Stimulated activated CD8-positive, alpha-beta memory T cell treated with anti-CD3 and anti-CD28 coated beads, Interleukin-4, amount 100 ng/mL, for 4 hours (primary cell): Measurements from ENCODE around the gene CLCN7.
"Not testable (repeated sequence)": the region's sequence is repeated elsewhere in the genome, so short reads cannot be mapped to it uniquely, and the experiment has no call there.

Source experiments
- DNase-seq, 2 donors: peaks; one replicate each; pipeline ENCODE4 v3.0.0-alpha.2; 2020; ENCODE audit warnings: low read depth in 2 of 2, low spot score in 1 of 2

The CLCN7 gene

DNA sequence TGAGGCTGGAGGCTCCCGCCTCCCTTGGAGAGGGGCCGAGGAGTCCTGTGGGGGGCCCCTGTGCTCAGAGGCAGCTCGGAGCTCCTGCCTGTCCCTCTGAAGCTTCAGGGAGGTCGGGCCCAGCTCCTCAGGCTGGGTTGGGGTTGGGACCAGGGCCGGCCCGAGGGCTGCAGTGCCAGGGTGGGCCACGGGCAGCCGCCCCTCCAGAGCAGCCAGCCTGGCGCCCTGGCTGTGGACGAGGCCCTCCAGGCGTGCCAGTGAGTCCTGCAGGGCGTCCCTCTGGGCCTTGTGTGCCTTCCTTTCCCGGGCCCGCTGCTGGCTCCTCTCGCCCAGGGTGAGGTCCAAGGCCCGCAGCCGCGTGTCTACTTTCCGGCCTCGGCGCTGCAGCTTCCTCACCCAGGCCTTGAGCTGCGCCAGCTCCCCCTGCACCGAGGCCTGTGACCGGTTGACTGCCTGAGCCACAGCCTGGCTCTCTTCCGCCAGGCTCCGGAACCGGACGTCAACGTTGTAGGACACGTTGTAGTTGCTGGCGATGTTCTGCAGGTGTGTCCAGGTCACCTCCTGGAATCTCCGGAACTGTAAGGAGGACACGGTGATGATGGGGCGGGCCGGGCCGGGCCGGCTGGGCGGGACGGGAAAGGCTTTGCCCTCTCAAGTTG lies 12.7 kb upstream of the CLCN7 start:
- DNase-seq = no peak

DNA sequence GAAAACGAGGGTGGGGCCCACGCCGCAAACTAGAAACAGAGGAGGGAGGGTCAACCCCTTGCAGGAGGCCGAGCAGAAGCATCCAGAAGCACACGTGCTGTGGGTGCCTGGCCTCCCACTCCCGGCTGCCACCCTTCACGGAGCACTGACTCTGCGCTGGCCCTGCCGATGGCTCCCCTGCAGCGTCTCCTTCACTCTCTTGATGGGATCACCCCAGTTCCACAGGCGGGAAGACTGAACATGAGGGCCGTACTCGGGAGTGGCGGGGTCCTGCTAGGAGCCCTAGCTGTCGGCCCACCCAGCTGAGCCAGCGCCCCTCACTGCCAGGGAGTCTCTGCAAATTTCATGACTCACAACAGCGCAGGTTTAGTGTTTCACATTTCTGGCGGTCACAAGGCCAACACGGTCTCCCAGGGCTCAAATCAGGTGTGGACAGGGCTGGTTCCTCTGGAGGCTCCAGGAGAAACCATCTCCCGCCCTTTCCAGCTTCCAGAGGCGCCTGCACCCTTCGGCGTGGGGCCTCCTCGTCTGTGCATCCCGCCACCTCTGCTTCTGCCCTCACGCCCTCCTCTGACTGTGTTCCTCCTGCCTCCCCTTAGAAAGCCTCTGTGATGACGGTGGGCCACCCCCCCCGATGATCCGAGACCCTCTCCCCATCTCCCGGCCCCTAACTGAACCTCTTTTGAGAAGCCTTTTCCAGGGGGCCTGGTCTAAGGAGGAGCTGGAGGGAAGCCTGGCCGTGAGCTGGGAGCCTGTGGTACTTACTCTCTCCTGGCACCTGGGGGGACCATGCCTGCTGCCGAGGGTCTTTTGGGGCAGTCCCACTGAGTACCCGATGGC lies 11.9 kb upstream of the CLCN7 start:
- DNase-seq = no peak

DNA sequence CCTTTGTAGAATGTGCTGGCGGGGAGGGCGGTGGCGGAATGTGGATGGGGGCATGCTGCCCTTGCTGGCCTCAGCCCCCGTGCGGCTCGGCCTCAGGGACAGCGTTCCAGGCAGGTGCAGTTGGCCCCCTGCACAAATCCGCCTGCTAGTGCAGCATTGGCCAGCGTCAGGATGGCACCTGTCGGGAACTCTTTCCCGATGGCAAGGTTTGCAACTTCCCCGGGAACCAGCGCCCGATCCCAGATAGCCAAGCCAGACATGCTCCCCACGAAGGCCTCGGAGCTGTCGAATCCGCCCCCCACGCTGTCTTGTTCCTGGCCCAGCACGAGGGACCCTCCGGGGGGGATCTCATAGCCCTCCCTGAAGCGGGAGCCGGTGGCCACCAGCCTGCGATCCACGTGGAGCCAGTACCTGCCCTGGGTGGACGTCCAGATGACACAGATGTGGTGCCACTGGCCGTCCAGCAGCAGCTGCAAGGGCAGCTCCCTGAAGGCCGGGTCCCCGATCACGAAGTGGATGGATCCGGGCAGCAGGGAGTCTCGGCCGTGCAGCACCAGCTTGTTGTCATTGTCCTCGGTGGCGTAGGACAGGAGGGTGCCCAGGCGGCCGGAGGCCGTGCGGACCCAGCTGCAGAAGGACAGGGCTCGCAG lies 11.1 kb upstream of the CLCN7 start:
- no peak for DNase-seq

DNA sequence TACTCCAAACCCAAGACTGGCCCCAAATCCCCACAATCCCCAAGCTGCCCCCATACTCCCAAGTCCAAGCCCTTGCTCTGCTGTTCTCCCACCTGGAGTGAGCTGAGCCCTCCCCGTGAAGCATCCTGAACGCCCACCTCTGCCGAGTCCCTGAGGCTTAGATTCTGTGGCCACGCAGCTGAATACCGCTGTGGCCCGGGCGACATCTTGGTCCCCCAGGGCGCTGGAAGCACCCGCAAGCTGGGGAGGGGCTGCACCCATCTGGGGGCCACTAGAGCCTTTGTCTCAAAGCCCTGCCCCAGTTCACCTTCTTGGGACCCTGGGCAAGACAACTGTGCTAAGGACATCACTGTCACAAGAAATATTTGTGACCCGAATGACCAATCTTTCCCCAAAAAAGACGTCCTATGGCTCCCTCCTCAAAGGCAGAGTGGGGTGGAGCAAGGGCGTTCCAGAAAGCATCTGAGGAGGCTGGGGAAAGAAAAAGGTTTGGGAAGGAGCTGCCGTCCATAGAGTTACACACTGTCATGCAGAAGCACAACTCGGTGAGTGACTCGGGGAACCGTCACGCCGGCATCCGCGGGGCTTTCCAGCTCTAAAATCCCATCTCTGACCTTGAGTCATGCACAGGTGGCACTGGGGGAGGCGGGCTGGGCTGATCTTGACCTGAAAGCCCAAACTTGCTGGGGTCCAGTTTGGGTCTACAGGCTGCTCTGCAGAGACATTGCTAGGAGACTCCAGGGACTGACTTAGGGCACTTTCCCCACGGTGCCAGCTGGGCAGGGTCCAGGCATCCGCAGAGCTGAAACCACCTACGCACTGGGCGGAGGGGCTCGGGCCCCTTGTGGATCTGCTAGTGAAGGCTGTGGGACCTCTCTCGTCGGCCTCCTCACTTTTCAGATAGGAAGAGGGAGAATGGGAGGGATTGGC lies 7.3 kb upstream of the CLCN7 start:
- no peak for DNase-seq

DNA sequence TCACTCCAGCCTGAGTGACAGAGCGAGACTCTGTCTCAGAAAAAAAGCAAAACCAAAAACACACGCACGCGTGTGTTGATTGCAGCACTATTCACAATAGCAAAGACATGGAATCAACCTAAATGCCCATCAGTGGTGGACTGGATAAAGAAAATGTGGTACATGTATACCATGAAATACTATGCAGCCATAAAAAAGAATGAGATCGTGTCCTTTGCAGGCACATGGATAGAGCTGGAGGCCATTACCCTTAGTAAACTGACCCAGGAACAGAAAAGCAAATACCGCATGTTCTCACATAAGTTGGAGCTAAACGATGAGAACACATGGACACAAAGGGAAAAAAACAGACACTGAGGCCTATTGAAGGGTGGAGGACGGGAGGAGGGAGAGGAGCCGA lies 4.1 kb upstream of the CLCN7 start:
- not testable (repeated sequence) for DNase-seq

DNA sequence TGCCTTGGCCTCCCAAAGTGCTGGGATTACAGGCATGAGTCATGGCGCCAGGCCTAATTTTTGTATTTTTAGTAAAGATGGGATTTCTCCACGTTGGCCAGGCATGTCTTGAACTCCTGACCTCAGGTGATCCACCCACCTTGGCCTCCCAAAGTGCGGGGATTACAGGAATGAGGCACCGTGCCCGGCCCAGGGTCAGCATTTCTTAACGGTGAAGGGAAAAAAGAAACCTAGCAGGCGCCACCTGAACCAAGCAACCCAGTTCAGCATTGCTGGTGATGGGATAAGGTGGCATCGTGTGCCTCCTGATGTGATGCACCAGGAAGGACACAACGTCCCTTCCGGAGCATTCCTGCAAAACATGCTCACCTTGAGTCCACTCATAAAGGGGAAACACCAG lies 2.2 kb upstream of the CLCN7 start:
- no peak for DNase-seq

DNA sequence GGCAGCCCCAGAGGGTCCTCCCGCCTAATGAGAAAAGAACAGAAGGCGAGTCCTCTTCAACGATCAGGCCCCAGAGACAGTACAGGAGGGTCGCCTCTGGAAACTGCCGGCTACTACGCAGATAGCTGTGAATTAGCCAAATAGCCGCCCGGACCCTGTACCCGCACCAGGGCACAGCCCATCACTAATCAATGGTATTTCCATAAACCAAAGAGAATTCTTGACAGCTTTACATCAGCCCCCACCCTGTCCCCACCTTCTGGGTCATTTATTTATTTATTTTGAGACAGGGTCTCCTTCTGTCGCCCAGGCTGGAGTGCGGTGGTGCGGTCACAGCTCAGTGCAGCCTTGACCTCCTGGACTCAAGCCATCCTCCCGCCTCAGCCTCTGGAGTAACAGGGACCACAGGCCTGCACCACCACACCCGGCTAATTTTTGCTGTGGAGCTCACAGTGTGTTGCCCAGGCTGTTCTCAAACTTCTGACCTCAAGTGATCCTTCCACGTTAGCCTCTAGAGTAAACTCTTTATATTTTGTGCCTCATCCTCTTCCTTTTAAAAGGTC lies 805 bp upstream of the CLCN7 start:
- no peak for DNase-seq

DNA sequence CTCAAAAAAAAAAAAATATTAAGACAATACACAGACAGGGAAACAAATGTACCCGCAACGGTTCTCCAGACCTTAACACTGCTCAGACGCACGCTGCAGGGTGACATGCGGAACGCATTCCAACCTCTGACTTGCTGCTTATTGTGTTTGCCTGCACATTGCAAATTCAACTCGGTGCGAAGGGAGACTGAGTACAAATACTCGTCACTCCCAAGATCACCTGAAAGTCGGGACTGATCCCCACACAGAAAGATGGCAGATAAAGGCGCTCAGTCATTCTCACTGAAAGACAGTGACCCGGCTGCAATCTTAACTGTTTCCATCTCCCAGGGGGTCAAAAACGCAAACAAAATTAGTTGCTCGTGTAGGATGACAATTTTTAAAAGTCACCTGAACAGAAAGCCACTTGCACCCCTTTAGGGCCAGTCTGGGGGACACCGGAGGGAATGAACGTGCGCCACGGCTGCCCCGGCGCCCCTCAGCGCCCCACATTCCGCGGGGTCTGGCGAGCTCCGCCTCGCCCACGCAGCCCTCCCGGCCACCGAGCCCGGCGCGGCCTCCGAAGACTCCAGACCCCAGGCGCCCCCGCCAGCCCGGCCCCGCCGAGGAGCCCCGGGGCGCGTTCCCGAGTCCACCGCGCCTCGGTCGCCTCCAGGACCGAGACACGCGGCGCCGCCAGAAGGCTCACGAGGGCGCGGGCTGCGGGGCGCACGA lies 589 bp downstream of the CLCN7 start:
- DNase-seq = no peak

DNA sequence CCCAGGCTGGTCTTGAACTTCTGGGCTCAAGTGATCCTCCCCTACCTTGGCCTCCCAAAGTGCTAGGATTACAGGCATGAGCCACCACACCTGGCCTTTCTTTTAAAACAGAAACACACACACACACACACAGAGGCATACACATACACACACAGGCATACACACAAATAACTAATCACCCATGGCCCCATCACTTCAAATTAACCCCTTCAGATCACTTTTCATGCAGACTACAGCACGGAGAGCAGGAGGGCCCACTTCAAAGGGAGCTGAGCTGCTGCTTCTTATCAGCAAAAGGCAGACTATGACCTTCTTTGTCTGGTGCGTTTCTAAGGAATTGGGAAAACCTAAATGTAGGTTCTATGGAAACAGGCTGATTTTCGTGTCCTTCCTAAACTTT lies 1.9 kb downstream of the CLCN7 start:
- no peak for DNase-seq

DNA sequence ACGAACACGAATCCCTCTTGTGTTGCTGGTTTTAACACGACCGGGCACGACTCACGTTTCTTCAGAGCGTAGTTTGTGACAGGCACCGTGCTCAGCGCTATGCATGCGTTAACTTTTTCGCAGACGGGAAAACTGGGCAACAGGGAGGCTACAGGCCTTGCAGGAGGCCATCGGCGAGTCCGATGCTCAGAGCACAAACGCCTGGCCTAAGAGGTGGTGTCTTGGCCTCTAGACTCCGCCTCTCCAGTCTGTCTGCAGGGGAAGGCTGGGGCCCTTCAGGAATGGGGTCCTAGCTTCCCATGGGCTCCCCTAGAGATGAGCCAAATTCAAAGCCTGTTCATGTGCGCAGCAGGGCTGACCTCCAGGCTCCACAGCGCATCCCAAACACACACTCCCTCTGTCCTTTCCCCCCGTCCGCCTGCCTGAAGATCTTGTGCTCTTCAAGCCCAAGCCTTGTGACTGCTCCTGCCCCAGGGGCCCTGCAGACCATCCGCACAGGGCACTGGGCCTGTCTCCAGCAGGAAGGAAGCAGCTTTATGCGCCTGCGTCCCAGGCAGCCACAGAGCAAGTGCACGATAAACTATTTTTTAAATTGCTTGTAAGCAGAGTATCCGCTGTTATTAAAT lies 3.1 kb downstream of the CLCN7 start:
- DNase-seq = no peak

DNA sequence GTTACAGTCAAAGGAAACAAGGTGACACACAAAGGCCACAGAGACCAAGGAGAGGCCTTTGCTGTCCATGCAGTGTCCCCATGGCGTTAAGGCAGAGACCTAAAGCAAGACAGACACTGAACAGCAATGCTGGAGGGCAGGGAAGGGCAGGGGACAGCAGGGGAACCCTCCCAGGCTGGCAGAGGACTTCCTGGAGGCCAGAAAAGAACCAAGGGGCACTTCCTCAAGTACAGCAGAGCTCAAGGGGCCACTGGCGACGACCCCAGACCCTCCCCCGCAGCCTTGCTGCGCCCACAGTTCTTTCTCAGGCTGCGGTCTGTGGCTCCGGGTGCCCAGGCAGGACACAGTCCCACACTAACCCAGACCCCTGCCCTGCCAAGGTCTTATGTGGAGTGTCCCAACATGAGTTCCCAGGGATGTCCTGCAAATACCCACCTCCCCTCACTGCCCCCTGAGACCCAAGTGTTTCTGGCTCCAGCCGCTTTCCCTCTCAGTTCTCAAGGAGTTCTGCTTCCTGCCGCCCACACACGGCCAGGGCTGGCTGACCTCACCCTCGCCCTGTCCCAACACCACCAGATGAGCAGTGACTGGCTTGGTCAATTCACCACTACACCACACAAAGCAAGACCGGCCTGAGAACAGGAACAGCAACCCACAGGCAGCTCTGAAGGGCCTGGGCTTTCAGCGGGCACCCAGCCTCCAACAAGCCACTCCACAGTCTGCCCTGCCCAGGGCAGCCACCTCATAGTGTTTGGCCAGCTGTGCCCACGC lies 4.2 kb downstream of the CLCN7 start:
- no peak for DNase-seq

DNA sequence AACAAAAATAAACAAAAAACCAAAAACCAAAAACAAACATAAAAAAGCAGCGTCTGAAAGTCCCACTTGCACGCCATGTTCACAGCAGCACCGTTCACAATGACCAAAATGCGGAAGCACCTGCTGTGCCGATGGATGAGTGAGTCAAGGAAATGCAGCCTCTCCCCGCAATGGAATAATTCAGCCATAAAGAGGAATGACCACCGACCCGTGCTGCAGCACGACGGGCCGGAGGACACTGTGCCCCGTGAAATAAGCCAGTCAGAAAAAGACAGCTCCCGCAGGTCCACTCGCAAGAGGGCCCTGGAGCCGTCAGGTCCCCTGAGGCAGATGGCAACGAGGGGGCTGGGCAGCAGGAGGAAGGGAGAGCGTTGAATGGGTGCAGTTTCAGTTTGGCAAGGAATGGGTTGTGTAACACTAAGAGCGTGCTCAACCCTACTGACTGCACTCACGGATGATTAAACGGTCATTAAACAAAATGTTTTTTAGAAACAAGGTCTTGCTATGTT lies 5.1 kb downstream of the CLCN7 start:
- no peak for DNase-seq

DNA sequence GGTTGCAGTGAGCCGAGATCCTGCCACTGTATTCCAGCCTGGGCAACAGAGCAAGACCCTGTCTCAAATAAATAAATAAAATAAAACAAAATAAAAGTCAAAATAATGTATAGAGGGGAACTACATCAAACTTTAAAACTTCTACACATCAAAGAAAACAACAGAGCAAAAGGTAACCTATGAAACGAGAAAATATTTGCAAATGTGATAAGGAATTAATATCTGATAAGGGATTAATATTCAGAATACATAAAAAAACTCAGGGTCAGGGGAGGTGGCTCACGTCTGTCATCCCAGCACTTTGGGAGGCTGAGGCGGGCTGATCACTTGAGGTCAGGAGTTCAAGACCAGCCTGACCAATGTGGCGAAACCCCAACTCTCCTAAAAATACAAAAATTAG lies 5.7 kb downstream of the CLCN7 start:
- DNase-seq = not testable (repeated sequence)

DNA sequence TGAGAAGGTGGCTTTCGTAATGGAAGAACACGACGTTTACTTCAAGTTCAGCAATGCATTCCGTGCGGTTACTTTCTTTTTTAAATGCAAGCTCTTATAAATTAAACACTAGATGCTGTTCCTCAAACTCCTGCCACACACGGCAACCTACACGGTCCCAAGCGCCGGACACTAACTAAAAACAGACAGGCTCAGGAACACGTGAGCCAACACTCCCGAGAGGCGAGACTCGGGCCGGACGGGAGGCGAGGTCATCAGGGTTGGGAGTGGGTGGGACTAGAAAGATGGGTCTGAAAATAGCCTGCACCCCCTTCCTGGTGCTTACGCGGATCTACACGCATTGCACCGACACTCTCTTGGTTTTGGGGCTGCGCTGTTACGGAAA lies 6.4 kb downstream of the CLCN7 start:
- DNase-seq = no peak

DNA sequence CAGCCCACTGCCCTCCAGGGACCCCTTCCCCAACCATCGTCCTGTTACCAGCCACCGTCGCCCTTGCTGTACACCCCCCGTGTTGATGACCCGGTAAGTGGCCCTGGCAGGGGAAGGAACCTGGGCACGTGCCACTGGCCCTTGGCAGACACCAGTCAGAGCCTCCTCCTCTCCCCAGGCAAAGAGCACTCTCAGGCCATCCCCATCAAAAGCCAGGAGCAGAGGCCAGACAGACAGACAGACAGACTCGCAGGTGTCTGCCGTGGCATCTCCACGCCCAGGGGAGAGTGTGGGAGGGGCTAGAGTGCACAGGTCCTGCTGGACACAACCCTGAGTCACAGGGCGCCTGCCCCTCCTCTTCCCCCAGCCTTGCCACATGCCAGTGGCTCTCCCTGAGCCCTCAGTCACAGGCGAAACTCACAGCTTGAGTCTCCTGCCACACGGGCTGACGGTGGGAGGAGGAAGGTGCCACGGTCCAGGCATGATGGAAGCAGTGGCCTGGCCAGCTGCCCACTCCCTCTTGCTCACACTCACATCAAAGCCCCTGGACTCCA lies 7.8 kb downstream of the CLCN7 start:
- no peak for DNase-seq

DNA sequence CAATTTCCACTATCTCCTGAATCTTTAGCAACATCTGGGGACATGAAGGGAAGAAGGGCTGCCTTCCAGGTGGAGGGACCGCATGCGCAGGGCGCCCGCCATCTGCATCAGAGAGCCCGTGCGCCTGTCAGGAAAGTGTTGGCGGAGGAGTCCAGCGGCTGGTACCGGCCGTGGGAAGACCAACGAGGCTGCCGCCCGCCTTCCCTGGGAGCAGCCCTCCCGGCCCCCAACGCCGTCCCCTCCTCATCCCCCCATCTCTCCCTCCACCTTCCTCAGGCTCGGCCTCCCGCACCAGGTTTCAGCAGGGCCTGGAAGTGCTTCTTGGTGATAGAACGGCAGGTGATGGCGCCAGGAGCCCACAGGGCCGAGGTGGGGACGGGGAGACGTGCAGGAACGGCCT lies 8.8 kb downstream of the CLCN7 start:
- no peak for DNase-seq

DNA sequence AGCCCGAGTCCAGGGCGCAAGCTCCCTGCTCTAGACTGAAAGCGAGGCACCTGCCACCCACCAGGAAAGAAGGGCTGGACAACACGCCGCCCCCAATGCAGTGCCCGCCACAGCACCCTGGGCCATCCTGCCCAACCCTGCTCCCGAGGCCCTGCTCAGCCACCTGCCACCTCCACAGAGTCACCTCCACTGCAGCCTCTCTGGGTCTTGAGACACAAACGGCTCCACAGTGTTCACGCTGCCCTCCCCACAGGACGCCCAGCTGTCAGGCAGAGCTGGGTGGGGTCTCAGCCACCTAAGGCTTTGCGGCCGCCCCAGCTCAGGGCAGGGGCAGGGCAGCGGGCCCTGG lies 9.3 kb downstream of the CLCN7 start:
- DNase-seq = no peak

DNA sequence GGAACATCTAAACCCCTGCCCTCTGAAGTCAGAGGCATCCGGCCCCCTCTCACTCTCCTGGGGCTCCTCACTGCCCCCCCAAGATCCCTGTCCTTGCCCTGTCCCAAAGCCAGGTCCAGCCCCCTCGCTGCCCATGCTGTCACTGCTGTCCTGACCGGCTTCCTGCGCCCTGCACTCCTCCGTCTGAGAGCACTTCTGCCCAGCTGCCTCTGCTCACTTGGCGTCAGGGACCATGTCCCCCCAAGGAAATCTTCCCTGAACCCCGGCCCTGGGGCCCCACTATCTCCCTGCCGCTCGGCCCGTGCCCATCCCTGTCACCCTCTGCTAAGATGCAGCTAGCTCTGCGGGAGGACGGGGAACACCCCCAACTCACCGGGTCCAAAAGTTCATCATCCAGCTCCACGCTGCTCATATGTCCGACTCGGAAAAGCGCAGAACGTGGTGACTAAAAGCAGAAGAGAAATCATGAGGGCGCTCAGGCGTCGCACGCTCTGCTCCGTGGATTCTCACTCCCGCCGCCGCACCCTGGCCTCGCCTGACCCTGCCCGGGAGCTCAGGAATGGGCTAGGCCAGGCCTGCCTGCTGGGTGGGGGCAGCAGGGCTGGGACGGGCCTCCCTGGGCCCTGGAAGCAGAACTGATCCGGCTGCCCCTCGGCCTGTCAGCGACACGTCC lies 9.8 kb downstream of the CLCN7 start:
- DNase-seq = no peak
